HepG2 (cell line): ENCODE results near the gene CISD3. TPM values are rescaled to one million over a fixed set of nuclear protein-coding genes. Genes with fewer than 3 reads are reported as not detected.
A peak's percentile ranks its signal among the peaks of the same experiment; 100 is the strongest.

ENCODE experiments used
- ATM ChIP-seq: fragments of 450-650 bp; IDR thresholded peaks from 2 replicates; pipeline ENCODE4 v1.7.1; 2017; ENCODE audit warnings: mild to moderate bottlenecking, borderline replicate concordance
- FOXJ3 ChIP-seq: sonication (generic); formaldehyde crosslinking; IDR thresholded peaks from 2 replicates; pipeline ENCODE4 v1.4.0; 2020; ENCODE audit warnings: missing genetic modification reagents, mild to moderate bottlenecking, borderline replicate concordance
- GRHL1 ChIP-seq: sonication (generic); formaldehyde crosslinking; conservative IDR thresholded peaks from 2 replicates; pipeline ENCODE4 v1.8.0; 2022; ENCODE audit warnings: missing genetic modification reagents
- HNF4G ChIP-seq, 2 experiments: sonication (generic) in 1 of 2; formaldehyde crosslinking in 1 of 2; IDR thresholded peaks; 2 replicates each; pipeline versions ENCODE4 v1.4.0 to v1.6.1; 2011 to 2020; ENCODE audit warnings: borderline replicate concordance in 2 of 2, low read depth in 2 of 2, mild to moderate bottlenecking in 2 of 2, low read length in 1 of 2, missing genetic modification reagents in 1 of 2, moderate library complexity in 1 of 2
- HNRNPUL1 ChIP-seq: fragments of 200-400 bp; formaldehyde crosslinking; IDR thresholded peaks from 2 replicates; pipeline ENCODE4 v1.6.1; 2017; ENCODE audit warnings: low read depth, mild to moderate bottlenecking, low read length, moderate library complexity
- HOXA9 ChIP-seq: sonication (generic); formaldehyde crosslinking; IDR thresholded peaks from 2 replicates; pipeline ENCODE4 v1.8.1; 2022; ENCODE audit warnings: missing genetic modification reagents, mild to moderate bottlenecking, moderate library complexity, borderline replicate concordance
- KDM4B ChIP-seq: sonication (generic); formaldehyde crosslinking; IDR thresholded peaks from 2 replicates; pipeline ENCODE4 v1.4.0; 2020; ENCODE audit warnings: missing genetic modification reagents
- MAZ ChIP-seq, 2 experiments: sonication (generic) in 1 of 2; formaldehyde crosslinking in 1 of 2; IDR thresholded peaks; 2 replicates each; pipeline versions ENCODE4 v1.5.0 to v1.6.1; 2012 to 2020; ENCODE audit warnings: low read depth in 2 of 2, mild to moderate bottlenecking in 2 of 2, borderline replicate concordance in 1 of 2, improper control_type of control experiment in 1 of 2, low read length in 1 of 2, missing genetic modification reagents in 1 of 2, moderate library complexity in 1 of 2
- MEIS2 ChIP-seq: sonication (generic); formaldehyde crosslinking; IDR thresholded peaks from 2 replicates; pipeline ENCODE4 v1.9.0; 2021; ENCODE audit warnings: mild to moderate bottlenecking, missing genetic modification reagents
- MXD3 ChIP-seq: IDR thresholded peaks from 2 replicates; pipeline ENCODE4 v1.6.1; 2016; ENCODE audit warnings: mild to moderate bottlenecking, missing biosample characterization, missing genetic modification reagents
- PHF8 ChIP-seq: sonication (generic); formaldehyde crosslinking; IDR thresholded peaks from 2 replicates; pipeline ENCODE4 v1.5.0; 2020; ENCODE audit warnings: missing genetic modification reagents
- PRMT3 ChIP-seq: sonication (generic); formaldehyde crosslinking; IDR thresholded peaks from 2 replicates; pipeline ENCODE4 v1.8.1; 2022; ENCODE audit warnings: low read depth, mild to moderate bottlenecking, moderate library complexity, missing genetic modification reagents, borderline replicate concordance
- REXO4 ChIP-seq: sonication (generic); formaldehyde crosslinking; IDR thresholded peaks from 2 replicates; pipeline ENCODE4 v1.8.0; 2022; ENCODE audit warnings: missing genetic modification reagents, mild to moderate bottlenecking, borderline replicate concordance
- RFXAP ChIP-seq: sonication (generic); formaldehyde crosslinking; IDR thresholded peaks from 2 replicates; pipeline ENCODE4 v1.4.0; 2020; ENCODE audit warnings: missing genetic modification reagents, borderline replicate concordance
- SMAD3 ChIP-seq: sonication (generic); formaldehyde crosslinking; IDR thresholded peaks from 2 replicates; pipeline ENCODE4 v1.4.0; 2020; ENCODE audit warnings: missing genetic modification reagents
- SNAPC2 ChIP-seq: sonication (generic); formaldehyde crosslinking; IDR thresholded peaks from 2 replicates; pipeline ENCODE4 v1.8.1; 2022; ENCODE audit warnings: mild to moderate bottlenecking, missing genetic modification reagents
- YEATS4 ChIP-seq: sonication (generic); formaldehyde crosslinking; IDR thresholded peaks from 2 replicates; pipeline ENCODE4 v1.4.0; 2020; ENCODE audit warnings: missing genetic modification reagents, borderline replicate concordance
- ZNF263 ChIP-seq: sonication (generic); formaldehyde crosslinking; IDR thresholded peaks from 2 replicates; pipeline ENCODE4 v1.4.0; 2020; ENCODE audit warnings: missing genetic modification reagents
- ZNF343 ChIP-seq: sonication (generic); formaldehyde crosslinking; IDR thresholded peaks from 2 replicates; pipeline ENCODE4 v1.4.0; 2020; ENCODE audit warnings: mild to moderate bottlenecking, missing genetic modification reagents
- ZNF350 ChIP-seq: sonication (generic); formaldehyde crosslinking; IDR thresholded peaks from 2 replicates; pipeline ENCODE4 v1.4.0; 2020; ENCODE audit warnings: mild to moderate bottlenecking, low read depth, missing genetic modification reagents, borderline replicate concordance
- ZNF552 ChIP-seq: sonication (generic); formaldehyde crosslinking; IDR thresholded peaks from 2 replicates; pipeline ENCODE4 v1.9.0; 2022; ENCODE audit warnings: missing genetic modification reagents, mild to moderate bottlenecking, borderline replicate concordance
- ZNF563 ChIP-seq: sonication (generic); formaldehyde crosslinking; IDR thresholded peaks from 2 replicates; pipeline ENCODE4 v1.8.0; 2022; ENCODE audit warnings: mild to moderate bottlenecking, moderate library complexity, missing genetic modification reagents
- ZNF615 ChIP-seq: sonication (generic); formaldehyde crosslinking; IDR thresholded peaks from 2 replicates; pipeline ENCODE4 v1.5.0; 2020; ENCODE audit warnings: mild to moderate bottlenecking, missing genetic modification reagents, borderline replicate concordance
- ZNF746 ChIP-seq: sonication (generic); formaldehyde crosslinking; IDR thresholded peaks from 2 replicates; pipeline ENCODE4 v1.8.0; 2022; ENCODE audit warnings: mild to moderate bottlenecking, missing genetic modification reagents
- polyA plus RNA-seq, 8 experiments: library from polyadenylated mRNA; depleted of rRNA in 3 of 8; stranded (reverse) in 7 of 8; unstranded in 1 of 8; fragments of >200 nt; fragmentation: Illumina TruSeq in 4 of 8; extraction: Trizol in 4 of 8; gene quantifications; 2 replicates each; pipeline versions ENCODE4 v1.2.1 to v1.2.3, GENCODE V29; 2011 to 2016; ENCODE audit warnings: low read depth in 4 of 8, missing spikeins in 1 of 8, mixed read lengths in 1 of 8; ENCODE audit not compliant: insufficient read depth in 1 of 8
- total RNA-seq, 5 experiments: library from RNA; depleted of rRNA; stranded (reverse); fragments of >200 nt; fragmentation: Illumina TruSeq; extraction: Trizol; gene quantifications; 2 replicates each; pipeline ENCODE4 v1.2.3, GENCODE V29; 2016; ENCODE audit warnings: low read depth in 1 of 5
- TF ChIP-seq, protein P1 (sequence below): sonication (generic); formaldehyde crosslinking; IDR thresholded peaks from 2 replicates; pipeline ENCODE4 v1.5.1; 2020; ENCODE audit warnings: missing genetic modification reagents, mild to moderate bottlenecking, borderline replicate concordance

Gene CISD3
- total and polyA plus RNA-seq, 2 of the 13 experiments (the other 11 are each of a cell fraction or from before 2014, with no cell fraction given) = 30.0 to 34.1 TPM

DNA sequence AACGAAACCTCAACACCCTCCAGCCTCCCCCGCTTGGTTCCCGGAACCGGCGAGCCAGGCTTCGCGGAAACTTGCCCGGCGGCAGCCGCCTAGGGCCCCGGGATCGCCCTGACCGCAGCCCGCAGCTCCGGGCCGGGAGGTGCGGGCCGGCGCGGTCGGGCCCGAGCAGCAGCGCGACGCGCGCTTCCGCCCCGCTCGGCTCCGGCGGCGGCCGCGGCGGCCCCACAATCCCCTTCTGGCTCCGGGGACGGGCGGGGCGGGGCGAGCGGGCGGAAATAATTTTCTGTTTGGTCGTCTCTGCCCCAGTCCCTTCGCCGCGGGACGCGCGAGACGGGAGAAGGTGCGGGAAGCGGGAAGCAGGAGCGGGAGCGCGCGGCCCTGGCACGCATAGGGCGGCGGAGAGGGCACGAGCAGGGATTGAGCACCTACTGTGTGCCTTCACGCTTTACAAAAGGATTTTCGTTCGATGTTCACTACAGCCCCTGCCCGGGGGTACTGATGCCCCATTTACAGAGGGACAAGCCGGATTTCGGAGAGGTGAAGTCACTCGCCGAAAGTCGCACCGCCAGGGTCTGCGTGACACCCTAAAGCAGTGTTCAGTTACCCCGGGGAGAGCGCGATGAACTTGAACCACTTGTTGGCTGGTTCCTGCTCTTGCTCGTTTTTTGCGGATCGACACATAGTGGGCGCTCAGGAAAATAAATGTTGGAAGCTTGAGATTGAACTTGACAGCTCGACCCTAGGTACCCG is 27.8 kb upstream of the CISD3 start (continued):
- TF ChIP-seq PHF8 (peak; percentile 75), ZNF263 (peak; percentile 70), HNF4G (IDR thresholded peaks at IDR 0.05; ENCODE audit: borderline replicate concordance, low read depth, low read length) (no peak), HNF4G (CRISPR knock-in tag; IDR thresholded peaks at IDR 0.05; ENCODE audit: borderline replicate concordance, low read depth) (peak; percentile 68; the same call in 1 of the 2 replicates), GRHL1 (no peak), MAZ (IDR thresholded peaks at IDR 0.05; ENCODE audit: borderline replicate concordance, low read depth, low read length) (peak; percentile 67; the same call in 1 of the 2 replicates), MAZ (CRISPR knock-in tag; IDR thresholded peaks at IDR 0.05; ENCODE audit: low read depth) (peak; percentile 93), ZNF343 (CRISPR knock-in tag) (peak; percentile 56; the same call in 1 of the 2 replicates), YEATS4 (CRISPR knock-in tag) (peak; percentile 75), ATM (no peak), HNRNPUL1 (no peak), KDM4B (CRISPR knock-in tag) (0 out of 2 replicates have a peak, but pooled peaks have one; percentile 55), REXO4 (CRISPR knock-in tag) (0 out of 2 replicates have a peak, but pooled peaks have one; percentile 21), PRMT3 (CRISPR knock-in tag) (no peak), SMAD3 (CRISPR knock-in tag) (no peak; the same call in 1 of the 2 replicates), FOXJ3 (CRISPR knock-in tag) (no peak), SNAPC2 (CRISPR knock-in tag) (0 out of 2 replicates have a peak, but pooled peaks have one; percentile 15), RFXAP (no peak; the same call in 1 of the 2 replicates), MEIS2 (peak; percentile 25; the same call in 1 of the 2 replicates), ZNF350 (CRISPR knock-in tag) (no peak), ZNF746 (CRISPR knock-in tag) (no peak; the same call in 1 of the 2 replicates), ZNF615 (0 out of 2 replicates have a peak, but pooled peaks have one; percentile 61), ZNF552 (CRISPR knock-in tag) (peak; percentile 81; the same call in 1 of the 2 replicates), ZNF563 (CRISPR knock-in tag) (peak; percentile 71), HOXA9 (peak; percentile 84; the same call in 1 of the 2 replicates), MXD3 (CRISPR knock-in tag) (peak; percentile 78)
- TF ChIP-seq, protein P1, sequence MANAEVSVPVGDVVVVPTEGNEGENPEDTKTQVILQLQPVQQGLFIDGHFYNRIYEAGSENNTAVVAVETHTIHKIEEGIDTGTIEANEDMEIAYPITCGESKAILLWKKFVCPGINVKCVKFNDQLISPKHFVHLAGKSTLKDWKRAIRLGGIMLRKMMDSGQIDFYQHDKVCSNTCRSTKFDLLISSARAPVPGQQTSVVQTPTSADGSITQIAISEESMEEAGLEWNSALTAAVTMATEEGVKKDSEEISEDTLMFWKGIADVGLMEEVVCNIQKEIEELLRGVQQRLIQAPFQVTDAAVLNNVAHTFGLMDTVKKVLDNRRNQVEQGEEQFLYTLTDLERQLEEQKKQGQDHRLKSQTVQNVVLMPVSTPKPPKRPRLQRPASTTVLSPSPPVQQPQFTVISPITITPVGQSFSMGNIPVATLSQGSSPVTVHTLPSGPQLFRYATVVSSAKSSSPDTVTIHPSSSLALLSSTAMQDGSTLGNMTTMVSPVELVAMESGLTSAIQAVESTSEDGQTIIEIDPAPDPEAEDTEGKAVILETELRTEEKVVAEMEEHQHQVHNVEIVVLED (CRISPR knock-in tag) = peak; percentile 63; the same call in 1 of the 2 replicates
